Left cardiac atrium (tissue), 4 donors: ENCODE measurements around the gene SOX8. TPM values are rescaled to one million over a fixed set of nuclear protein-coding genes. Genes with fewer than 3 reads are reported as not detected.
"Not testable (repeated sequence)": the region's sequence is repeated elsewhere in the genome, so short reads cannot be mapped to it uniquely, and the experiment has no call there.

Experiments used
- ATAC-seq, 2 donors: fragments of 200-7000 bp; cut with Tn5 transposase; one replicate each; pipeline ENCODE4 v1.9.1; 2020; ENCODE audit warnings: mild to moderate bottlenecking in 2 of 2, moderate library complexity in 2 of 2
- DNase-seq: peaks from one replicate; pipeline ENCODE4 v3.0.0-alpha.2; 2020
- intact Hi-C, 2 donors: fragments of 100-400 bp; cut with DNase I; formaldehyde crosslinking; loops; one replicate each; pipeline versions ENCODE4 v1.14.1 to v1.15.1; 2022 to 2023
- total RNA-seq, 2 donors: library from RNA; stranded (reverse); fragmentation: NEBNext Ultra II Directional; extraction: Animal tissue kit (Norgen Biotek cat#: 25700); gene quantifications; one replicate each; pipeline ENCODE4 v1.2.1, GENCODE V29; 2021
- donor health status: DM: no; HTN: yes; CAD: no.
- donor health status: DM: no; HTN: yes; CAD: no; lungs with severe emphysema.
- donor health status: DM: yes; HTN: yes; CAD: no.
- donor health status: Dilated cardiomyopathy.

The SOX8 gene
- total RNA-seq, 2 donors from 2014 or later, result 1.3 to 3.0 TPM

- DNase-seq (peak; percentile 68), ATAC-seq (peak; percentile 60 to 62)
- intact Hi-C loops, result no loop called here
Measured at GRCh38 chr16:1014771-1015495, 33.4 kb downstream of the SOX8 start.

DNA sequence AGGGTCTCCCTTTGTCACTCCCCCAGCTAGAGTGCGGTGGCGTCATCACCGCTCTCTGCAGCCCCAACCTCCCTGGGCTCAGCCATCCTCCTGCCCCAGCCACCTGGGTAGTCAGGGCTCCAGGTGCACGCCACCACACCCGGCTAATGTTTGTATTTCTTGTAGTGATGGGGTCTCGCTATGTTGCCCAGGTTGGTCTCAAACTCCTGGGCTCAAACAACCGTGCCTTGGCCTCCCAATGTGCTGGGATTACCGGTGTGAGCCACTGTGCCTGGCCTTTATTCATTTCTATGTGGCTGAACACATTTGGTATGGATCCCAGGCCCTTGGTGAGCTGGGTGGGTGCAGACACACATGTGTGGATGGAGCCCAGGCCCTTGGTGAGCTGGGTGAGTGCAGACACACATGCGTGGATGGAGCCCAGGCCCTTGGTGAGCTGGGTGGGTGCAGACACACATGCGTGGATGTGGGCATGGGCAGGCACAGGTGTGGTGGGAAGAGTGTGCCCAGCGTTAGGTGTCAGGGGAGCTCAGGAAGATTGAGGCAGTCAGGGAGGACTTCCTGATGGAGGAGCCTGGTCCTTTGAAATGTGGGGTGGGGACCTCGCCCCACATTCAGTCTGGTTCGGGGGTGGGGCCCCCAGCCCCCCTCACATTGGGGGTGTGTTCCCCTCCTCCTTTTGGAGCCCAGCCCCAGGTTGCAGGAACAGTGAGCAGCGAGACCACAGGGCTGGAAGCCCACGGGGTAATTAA, 37.1 kb downstream of the SOX8 start:
- ATAC-seq, result no peak
- intact Hi-C loops, result no loop called here
- DNase-seq, result no peak

- intact Hi-C loops, result no loop called here
- DNase-seq (peak; percentile 70), ATAC-seq (peak; percentile 79 to 81)
Measured at GRCh38 chr16:1019231-1020090, 37.9 kb downstream of the SOX8 start.

- intact Hi-C loops, result no loop called here
- ATAC-seq (no peak), DNase-seq (no peak)
Measured at GRCh38 chr16:1020091-1020399, 38.5 kb downstream of the SOX8 start.

DNA sequence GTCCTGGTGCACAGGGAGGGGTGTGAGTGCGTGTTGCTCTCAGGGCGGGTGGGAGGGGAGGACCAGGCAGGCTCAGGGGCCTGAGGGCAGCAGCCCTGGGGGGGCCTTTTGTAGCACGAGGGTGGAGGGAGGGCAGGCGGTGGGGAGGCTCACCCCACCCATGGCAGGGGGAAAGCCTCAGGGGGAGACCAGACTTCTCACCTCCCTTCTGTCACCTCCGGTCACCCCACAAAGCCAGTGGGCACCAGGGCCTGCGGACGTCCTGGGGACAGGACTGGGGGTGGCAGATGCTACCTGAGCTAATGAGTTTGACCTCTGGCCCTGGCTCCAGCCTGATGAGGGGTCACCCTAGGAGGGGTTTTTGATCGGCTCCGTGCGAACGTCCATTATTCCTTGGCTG, 39.0 kb downstream of the SOX8 start:
- intact Hi-C loops, result no loop called here
- ATAC-seq (no peak), DNase-seq (no peak)

DNA sequence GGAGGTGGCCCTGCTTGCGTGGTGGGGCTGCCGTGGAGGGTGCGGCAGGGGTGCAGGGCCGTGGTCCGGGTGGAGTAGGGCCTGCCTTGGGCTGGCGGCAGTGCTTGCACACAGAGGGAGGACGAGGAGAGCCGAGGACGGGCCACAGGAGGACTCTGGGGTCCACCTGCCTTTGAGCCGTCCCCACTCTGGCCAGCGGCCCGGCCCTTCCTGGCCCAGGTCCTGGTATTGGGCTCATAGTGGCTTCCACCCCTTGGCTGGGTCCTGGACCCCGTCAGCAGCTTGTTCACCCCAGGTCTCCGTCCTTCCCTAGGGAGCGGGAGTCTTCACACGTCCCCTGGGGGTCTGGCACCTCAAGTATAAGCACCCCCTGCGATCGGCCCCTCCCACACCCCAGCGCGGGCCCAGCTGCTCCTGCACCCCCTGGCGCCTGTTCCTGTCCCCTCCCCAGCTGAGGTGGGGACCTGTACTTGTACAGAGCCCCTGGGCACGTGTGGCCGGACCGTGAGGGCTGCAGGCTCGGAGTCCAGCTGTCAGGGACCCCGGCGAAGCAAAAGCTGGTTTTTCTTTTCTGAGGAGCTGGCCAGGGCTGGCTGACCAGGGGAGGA, 40.1 kb downstream of the SOX8 start:
- ATAC-seq (no peak), DNase-seq (no peak)
- intact Hi-C loops, result no loop called here

DNA sequence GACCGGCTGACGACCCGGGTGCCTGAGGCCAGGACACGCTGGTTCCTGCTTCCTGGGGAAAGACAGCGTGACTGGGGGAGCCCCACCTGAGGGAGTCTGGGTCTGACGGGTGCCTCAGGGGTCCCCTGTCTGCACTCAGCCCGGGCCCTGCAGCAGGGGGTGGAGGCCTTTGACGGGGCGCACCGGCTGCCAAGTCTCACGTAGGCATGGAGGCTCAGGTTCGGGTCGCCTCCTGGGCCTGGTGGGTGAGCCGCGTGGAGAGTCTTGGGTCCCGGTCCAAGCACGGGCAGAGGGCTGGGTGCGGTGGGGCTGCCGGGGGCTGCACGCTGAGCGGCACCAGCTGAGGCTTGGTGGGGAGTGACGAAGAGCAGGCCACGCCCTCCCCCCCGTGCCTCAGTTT, 40.9 kb downstream of the SOX8 start:
- ATAC-seq (no peak), DNase-seq (no peak)
- intact Hi-C loops, result no loop called here

DNA sequence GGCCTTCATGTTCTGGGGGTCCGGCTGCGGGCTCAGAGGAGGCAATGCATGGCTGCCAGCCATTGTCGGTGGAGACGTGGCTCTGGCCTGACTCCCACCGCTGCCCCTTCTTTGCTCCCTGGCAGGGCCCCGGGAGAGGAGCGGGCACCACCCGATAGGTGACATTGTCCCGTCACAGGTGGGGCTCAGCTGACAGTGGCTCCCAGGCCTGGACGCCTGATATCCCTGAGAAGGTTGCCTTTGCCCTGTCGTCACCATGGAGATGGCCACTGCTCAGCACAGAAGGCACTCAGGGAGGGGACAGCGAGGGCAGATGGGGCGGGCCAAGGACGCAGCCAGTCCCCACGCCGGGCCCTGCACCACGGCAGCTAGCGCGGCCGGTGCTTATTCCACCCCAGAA, 42.6 kb downstream of the SOX8 start:
- ATAC-seq (no peak), DNase-seq (no peak)
- intact Hi-C loops, result no loop called here

- intact Hi-C loops, ATAC-seq: not testable (repeated sequence)
- peak; percentile 68 for DNase-seq
Measured at GRCh38 chr16:1025183-1025809, 43.7 kb downstream of the SOX8 start.

DNA sequence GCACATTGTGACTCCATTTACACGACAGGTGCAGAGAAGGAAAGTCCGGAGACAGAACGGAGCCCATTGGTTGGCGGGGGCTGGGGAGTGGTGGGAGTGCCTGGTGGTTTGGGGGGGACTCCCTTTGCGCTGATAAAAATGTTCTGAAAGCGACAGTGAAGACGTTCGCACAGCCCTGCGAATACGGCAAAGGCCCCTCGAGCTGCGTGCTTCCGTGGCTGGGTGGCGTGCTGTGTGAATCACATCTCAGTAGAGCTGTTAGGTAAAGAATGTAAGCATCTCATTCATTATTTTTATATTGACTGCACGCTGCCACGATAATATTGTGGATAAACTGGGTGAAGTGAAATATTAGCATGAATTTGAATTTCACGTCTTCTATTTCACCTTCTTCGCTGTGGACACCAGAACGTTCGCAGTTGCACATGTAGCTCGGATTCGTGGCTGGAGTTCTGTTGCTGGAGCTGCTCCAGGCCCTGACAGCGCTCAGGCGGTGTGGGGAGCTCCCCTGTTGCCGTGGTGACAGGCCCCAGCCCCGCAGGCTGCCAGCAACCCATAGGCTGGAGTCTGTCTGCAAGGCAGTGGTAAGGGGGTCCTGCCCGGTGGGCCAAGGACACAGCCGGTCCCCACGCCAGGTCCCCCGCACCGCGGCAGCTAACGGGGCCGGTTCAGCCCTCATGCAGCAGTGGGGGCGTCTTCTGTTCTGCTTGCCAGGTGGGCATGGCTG, 44.6 kb downstream of the SOX8 start:
- intact Hi-C loops, result no loop called here
- ATAC-seq (no peak), DNase-seq (no peak)

DNA sequence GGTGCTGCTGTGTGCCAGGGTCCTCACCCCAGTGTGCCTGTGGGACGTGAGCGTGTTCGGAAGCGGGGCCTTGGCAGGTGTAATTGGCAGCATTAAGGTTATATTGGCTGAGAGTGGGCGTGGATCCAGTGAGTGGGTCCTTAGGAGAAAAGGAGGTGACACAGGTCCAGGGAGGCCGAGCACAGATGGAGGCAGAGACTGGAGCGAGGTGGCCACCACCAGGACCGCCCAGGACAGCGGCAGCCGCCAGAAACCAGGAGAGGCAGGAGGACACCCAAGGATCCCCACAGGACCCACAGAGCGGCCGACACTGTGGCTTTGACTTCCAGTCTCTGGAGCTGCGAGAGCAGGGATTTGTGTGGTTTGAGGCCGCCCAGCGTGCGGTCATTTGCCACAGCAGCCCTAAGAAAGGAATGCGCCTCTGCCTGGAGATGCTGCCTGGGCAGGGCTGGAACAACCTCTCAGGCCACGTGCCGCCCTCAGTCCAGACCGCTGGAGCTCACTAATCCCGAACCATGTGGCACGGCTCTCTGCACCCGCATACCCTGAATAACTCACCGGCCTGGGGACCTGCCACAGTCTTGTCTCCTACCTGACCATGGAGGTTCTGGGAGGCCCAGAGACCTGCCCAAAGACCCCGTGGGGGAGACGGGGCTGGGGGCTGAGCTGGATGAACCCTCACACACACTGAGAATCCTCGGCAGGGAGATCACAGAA, 45.4 kb downstream of the SOX8 start:
- intact Hi-C loops, result no loop called here
- DNase-seq (no peak), ATAC-seq (no peak)

GRCh38 chr16:1027501-1027815, 45.9 kb downstream of the SOX8 start:
- ATAC-seq, result no peak
- intact Hi-C loops, result no loop called here
- no peak for DNase-seq

DNA sequence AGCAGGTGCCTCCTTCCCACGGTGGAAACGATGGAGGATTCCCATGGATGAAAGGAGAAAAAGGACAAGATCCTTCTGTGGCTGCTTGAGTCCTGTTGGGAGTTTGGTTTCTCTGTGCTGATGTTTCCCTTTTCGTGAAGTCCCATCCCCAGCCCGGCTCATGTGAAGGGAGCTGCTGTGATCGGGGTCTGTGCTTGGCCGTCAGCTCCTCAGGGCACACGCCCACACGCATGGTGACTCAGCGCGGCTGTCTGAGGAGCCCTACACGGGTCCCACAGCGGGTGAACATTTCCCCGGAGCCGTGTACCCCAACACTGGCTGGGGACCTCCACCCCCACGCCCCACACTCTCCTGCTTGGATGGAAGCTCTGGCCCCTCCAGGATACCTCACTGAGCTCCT, 46.5 kb downstream of the SOX8 start:
- ATAC-seq (peak in 1 of 2 donors; percentile 20), DNase-seq (no peak)
- intact Hi-C loops, result no loop called here

DNA sequence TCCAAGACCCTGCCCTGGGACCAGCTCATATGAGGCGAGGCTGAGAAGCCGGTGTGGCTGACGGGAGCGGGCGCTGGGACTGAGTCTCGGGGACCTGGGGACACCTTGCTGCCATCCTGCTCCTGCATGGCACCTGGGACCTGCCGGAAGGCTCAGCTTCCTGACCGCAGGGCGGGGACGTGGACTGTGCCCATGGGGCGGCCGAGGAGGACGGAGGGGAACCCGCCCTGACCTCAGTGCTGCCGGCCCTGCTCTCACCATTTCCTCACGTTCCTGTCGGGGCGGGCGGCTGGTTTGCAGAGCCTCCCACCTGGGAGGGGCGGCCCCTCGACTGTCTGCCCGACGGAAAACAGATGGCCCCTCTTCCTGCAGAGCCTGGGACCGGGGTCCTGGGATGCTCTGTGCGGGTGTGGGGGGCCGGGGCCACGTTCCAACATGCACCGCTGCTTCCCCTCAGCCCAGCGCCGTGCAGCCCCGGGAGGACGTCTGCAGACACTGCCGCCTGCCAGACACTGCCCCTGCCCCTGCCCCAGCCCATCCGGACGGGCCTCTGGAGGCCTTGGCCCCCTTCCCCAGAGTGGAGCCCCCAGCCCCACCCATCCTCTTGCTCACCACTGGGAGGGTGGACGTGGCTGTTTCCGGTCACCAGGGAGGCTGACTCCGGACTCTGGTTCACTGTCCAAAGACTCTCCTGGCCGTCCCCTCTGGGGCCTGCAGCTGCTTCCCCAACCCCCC, 47.1 kb downstream of the SOX8 start:
- ATAC-seq (peak in 1 of 2 donors; percentile 7), DNase-seq (no peak)
- intact Hi-C loops, result no loop called here

GRCh38 chr16:1029259-1029545, 47.6 kb downstream of the SOX8 start:
- no peak for DNase-seq
- intact Hi-C loops, result no loop called here
- ATAC-seq, result no peak

- intact Hi-C loops, result no loop called here
- DNase-seq, result peak; percentile 53
- ATAC-seq, result peak; percentile 29 to 51
Measured at GRCh38 chr16:1030473-1030901, 48.9 kb downstream of the SOX8 start.

DNA sequence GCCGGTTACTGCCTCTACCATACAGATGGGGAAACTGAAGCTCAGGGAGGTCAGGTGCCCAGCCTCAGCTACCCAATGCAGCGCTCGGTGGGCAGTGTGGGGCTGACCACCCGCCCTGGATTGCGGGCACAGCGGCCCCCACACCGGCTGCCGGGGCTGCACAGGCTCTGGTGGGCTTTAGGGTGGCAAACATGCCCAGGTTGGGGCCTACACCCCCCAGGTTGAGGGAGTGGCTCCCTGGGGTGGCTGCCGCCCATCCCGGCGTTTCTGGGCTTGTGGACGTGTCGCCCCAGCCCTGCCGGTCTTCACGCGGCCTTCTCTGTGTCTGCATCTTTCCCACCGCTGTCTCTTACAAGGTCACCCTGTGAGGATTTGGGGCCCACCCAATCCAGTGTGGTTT, 50.1 kb downstream of the SOX8 start:
- intact Hi-C loops, result no loop called here
- ATAC-seq (no peak), DNase-seq (no peak)

GRCh38 chr16:1032607-1033006, 51.0 kb downstream of the SOX8 start:
- DNase-seq (no peak), ATAC-seq (no peak)
- intact Hi-C loops, result no loop called here
